Measurements from ENCODE around the gene ETS1. TPM values are rescaled to one million over a fixed set of nuclear protein-coding genes. Genes with fewer than 3 reads are reported as not detected.

ETS1 gene
- total RNA-seq, 1 donor from 2014 or later = 62.7 TPM

DNA sequence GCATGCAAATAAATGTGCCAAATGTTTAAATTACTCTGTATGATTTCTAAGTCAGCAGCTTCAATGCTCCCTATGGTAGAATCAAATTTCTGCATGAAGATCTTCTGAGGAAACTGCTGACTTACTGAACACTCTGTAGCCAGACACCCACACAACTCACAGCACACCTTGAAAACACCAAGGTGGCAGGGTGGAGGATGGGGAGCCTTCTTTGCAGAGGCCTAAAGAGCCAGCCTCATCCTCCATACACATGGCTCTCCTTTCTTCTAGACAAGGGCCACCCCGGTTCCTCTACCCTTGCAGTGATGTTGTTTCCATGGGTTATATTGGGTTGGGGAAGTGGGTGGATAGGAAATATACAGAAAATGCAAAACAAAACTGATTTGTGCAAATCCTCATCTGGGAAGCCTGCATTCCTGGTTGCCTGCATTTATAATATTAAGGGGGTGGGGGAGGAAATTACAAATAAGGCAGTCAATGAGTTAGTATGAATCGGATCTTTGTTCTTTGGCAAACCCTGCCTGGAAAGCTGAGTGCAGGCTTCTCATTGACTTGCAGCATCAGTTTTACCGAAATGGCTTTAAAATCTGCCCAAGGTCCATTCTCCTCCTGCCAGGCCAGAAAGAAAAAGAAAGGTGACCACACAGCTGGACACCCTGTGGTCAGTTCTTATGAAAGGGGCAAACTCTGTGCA lies 15.8 kb upstream of the ETS1 start:
- TF ChIP-seq, protein P1, sequence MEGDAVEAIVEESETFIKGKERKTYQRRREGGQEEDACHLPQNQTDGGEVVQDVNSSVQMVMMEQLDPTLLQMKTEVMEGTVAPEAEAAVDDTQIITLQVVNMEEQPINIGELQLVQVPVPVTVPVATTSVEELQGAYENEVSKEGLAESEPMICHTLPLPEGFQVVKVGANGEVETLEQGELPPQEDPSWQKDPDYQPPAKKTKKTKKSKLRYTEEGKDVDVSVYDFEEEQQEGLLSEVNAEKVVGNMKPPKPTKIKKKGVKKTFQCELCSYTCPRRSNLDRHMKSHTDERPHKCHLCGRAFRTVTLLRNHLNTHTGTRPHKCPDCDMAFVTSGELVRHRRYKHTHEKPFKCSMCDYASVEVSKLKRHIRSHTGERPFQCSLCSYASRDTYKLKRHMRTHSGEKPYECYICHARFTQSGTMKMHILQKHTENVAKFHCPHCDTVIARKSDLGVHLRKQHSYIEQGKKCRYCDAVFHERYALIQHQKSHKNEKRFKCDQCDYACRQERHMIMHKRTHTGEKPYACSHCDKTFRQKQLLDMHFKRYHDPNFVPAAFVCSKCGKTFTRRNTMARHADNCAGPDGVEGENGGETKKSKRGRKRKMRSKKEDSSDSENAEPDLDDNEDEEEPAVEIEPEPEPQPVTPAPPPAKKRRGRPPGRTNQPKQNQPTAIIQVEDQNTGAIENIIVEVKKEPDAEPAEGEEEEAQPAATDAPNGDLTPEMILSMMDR (IDR thresholded peaks at IDR 0.05; ENCODE audit: insufficient read depth, low read length, severe bottlenecking) = no peak
- DNase-seq (ENCODE audit: low read depth) (no peak), FAIRE-seq (no peak)
- peaks cover 1% of the 10 kb centered on the region for H3K27me3 ChIP-seq (ENCODE audit: control insufficient read depth, insufficient read depth, low read length)
- no peak overlapping the region for H3K4me3 ChIP-seq (ENCODE audit: low read depth, low read length)
- no peaks in the 10 kb centered on the region for H3K36me3 ChIP-seq (ENCODE audit: control insufficient read depth, insufficient read depth, low read length)

GRCh38 chr11:128599729-128600128 lies 12.4 kb upstream of the ETS1 start:
- DNase-seq (ENCODE audit: low read depth) = peak; percentile 74
- no peaks in the 10 kb centered on the region for H3K36me3 ChIP-seq (ENCODE audit: control insufficient read depth, insufficient read depth, low read length)
- TF ChIP-seq, protein P1 (IDR thresholded peaks at IDR 0.05; ENCODE audit: insufficient read depth, low read length, severe bottlenecking) = no peak
- FAIRE-seq = no peak
- H3K27me3 ChIP-seq (ENCODE audit: control insufficient read depth, insufficient read depth, low read length) = no peaks in the 10 kb centered on the region
- H3K4me3 ChIP-seq (ENCODE audit: low read depth, low read length) = no peak overlapping the region

GRCh38 chr11:128598506-128599150 lies 11.3 kb upstream of the ETS1 start:
- Histone ChIP-seq H3K36me3 (ENCODE audit: control insufficient read depth, insufficient read depth, low read length) (no peaks in the 10 kb centered on the region), H3K4me3 (ENCODE audit: low read depth, low read length) (no peak overlapping the region), H3K27me3 (ENCODE audit: control insufficient read depth, insufficient read depth, low read length) (no peaks in the 10 kb centered on the region)
- no peak for DNase-seq (ENCODE audit: low read depth)
- TF ChIP-seq, protein P1 (IDR thresholded peaks at IDR 0.05; ENCODE audit: insufficient read depth, low read length, severe bottlenecking) = no peak
- FAIRE-seq = no peak

GRCh38 chr11:128598096-128598495 lies 10.7 kb upstream of the ETS1 start:
- FAIRE-seq (no peak), DNase-seq (ENCODE audit: low read depth) (no peak)
- Histone ChIP-seq H3K36me3 (ENCODE audit: control insufficient read depth, insufficient read depth, low read length) (no peaks in the 10 kb centered on the region), H3K27me3 (ENCODE audit: control insufficient read depth, insufficient read depth, low read length) (no peaks in the 10 kb centered on the region), H3K4me3 (ENCODE audit: low read depth, low read length) (no peak overlapping the region)
- TF ChIP-seq, protein P1 (IDR thresholded peaks at IDR 0.05; ENCODE audit: insufficient read depth, low read length, severe bottlenecking) = no peak

DNA sequence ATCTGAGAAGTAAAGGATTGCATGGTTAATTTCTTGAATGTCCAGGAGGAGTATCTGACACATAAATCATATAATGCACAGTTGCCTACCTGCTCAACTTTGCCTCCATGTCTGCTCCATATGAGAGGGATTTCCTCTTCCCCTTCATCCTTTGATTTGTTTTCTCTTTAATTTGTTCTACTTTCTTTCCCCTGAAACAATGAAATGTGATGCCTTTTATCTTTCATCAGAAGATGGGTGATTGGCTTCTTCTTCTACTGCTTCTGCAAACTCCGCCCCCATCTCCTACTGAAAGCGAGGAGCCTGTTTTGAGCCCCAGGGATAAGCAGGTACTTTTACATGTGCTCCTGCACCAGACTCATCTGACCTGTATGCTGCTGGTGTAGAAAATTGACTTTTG lies 9.9 kb upstream of the ETS1 start:
- TF ChIP-seq, protein P1 (IDR thresholded peaks at IDR 0.05; ENCODE audit: insufficient read depth, low read length, severe bottlenecking) = no peak
- FAIRE-seq (no peak), DNase-seq (ENCODE audit: low read depth) (no peak)
- no peaks in the 10 kb centered on the region for H3K27me3 ChIP-seq (ENCODE audit: control insufficient read depth, insufficient read depth, low read length)
- H3K4me3 ChIP-seq (ENCODE audit: low read depth, low read length) = no peak overlapping the region
- H3K36me3 ChIP-seq (ENCODE audit: control insufficient read depth, insufficient read depth, low read length) = no peaks in the 10 kb centered on the region

All from bronchial epithelial cell (primary cell).